ENCODE measurements around the gene OLFM1.

Gene OLFM1

DNA sequence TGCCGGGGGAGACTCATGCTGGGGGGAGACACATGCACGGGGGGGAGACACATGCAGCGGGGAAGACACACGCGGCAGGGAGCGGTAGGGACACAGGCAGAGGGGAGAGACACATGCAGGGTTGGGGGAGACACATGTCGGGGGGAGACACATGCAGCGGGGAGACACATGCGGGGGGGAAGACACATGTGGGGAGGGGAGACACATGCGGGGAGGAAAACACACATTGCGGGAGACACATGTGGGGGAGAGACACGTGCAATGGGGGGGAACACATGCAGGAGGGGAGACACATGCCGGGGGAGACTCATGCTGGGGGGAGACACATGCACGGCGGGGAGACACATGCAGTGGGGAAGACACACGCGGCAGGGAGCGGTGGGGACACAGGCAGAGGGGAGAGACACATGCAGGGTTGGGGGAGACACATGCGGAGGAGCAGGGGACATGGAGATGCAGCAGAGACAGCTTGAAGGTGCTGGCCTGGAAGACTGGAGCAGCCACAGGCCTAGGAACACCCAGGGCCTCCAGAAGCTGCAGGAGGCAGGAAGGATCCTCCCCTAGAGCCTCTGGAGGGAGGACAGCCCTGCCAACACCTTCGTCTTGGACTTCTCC lies 20.3 kb upstream of the OLFM1 start:
- Histone ChIP-seq H3K4me1 (no peaks in the 10 kb centered on the region), H3K27me3 (peaks cover 0 to 73% of the 10 kb centered on the region in 2 donors), H3K27ac (no peak overlapping the region), H3K36me3 (no peaks in the 10 kb centered on the region), H3K4me3 (no peak overlapping the region), H3K9me3 (peaks cover 0 to 15% (median 11%) of the 10 kb centered on the region in 3 donors)
- intact Hi-C loops (cut with DNase I; ENCODE audit: low total_unique reads): no loop called here
- peak in 1 of 2 donors; percentile 27 for DNase-seq
- TF ChIP-seq, protein P1, sequence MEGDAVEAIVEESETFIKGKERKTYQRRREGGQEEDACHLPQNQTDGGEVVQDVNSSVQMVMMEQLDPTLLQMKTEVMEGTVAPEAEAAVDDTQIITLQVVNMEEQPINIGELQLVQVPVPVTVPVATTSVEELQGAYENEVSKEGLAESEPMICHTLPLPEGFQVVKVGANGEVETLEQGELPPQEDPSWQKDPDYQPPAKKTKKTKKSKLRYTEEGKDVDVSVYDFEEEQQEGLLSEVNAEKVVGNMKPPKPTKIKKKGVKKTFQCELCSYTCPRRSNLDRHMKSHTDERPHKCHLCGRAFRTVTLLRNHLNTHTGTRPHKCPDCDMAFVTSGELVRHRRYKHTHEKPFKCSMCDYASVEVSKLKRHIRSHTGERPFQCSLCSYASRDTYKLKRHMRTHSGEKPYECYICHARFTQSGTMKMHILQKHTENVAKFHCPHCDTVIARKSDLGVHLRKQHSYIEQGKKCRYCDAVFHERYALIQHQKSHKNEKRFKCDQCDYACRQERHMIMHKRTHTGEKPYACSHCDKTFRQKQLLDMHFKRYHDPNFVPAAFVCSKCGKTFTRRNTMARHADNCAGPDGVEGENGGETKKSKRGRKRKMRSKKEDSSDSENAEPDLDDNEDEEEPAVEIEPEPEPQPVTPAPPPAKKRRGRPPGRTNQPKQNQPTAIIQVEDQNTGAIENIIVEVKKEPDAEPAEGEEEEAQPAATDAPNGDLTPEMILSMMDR (IDR thresholded peaks at IDR 0.05): no peak

DNA sequence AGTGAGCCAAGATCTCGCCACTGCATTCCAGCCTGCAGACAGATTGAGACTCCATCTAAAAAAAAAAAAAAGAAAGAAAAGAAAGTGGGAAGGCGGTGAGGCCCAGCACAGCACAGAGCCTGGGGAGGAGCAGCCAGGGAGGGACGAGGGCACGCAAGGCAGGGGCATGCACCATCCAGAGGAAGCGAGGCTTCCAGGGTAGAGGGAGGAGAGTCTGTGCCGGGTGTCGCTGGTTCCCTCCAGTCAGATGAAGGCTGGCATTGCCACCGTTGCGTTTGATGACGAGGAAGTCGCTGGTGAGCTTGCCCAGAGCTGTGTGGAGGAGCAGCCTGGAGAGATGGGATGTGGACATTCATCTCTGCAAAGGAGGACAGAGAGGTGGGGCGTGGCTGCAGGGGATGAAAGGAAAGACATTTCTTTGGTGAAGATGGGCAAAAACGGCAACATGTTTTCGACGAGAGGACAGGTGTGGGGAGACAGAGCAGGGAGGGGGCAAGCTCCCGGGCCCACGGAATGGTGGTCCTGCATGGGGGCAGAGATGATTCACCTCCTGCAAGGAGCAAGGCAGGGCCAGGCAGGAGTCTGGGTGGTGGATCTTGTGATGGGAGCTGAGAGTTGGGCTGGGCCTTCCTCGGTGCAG lies 18.6 kb upstream of the OLFM1 start:
- H3K36me3 ChIP-seq: no peaks in the 10 kb centered on the region
- no peak overlapping the region for H3K27ac ChIP-seq
- no peaks in the 10 kb centered on the region for H3K4me1 ChIP-seq
- DNase-seq: peak in 1 of 2 donors; percentile 54
- intact Hi-C loops (cut with DNase I; ENCODE audit: low total_unique reads): no loop called here
- TF ChIP-seq, protein P1 (IDR thresholded peaks at IDR 0.05): no peak
- H3K9me3 ChIP-seq: peaks cover 0 to 11% (median under 1%) of the 10 kb centered on the region in 3 donors
- no peak overlapping the region for H3K4me3 ChIP-seq
- H3K27me3 ChIP-seq: peaks cover 0 to 66% of the 10 kb centered on the region in 2 donors

DNA sequence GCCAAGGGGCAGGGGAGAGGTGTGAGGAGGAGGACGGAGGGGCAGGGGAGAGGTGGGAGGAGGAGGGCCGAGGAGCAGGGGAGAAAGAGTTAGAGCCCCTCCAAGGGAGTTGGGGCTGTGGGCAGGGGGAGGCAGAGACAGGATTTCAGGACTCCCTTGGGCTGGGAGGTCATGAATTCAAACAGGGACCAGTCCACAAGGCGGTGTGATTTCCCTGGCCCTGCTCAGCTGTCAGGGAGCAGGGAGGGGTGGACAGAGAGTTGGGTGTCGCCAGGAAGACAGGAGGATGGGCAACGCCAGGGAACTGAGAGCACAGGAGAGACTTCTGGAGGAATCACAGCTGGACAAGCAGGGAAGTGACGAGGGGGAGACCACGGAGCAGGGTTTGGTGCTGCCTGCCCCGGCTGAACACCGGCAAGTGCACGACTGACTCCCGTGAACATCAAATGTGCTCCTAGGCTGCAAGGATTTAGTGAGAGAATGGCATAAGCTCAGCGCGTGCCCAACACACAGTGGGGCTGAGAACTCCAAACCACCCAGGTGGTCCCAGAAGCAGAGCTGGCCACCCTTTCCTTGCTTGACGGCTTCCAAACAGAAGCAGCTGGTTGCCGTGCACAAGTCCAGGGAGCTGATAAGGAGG lies 17.8 kb upstream of the OLFM1 start:
- H3K4me3 ChIP-seq: no peak overlapping the region
- peak in 1 of 2 donors; percentile 50 for DNase-seq
- peaks cover 0 to 4% (median 0%) of the 10 kb centered on the region in 3 donors for H3K9me3 ChIP-seq
- TF ChIP-seq, protein P1 (IDR thresholded peaks at IDR 0.05): no peak
- H3K4me1 ChIP-seq: peaks cover 0 to 2% (median 1%) of the 10 kb centered on the region in 4 donors
- intact Hi-C loops (cut with DNase I; ENCODE audit: low total_unique reads): no loop called here
- no peaks in the 10 kb centered on the region for H3K36me3 ChIP-seq
- no peak overlapping the region for H3K27ac ChIP-seq
- peaks cover 0 to 67% of the 10 kb centered on the region in 2 donors for H3K27me3 ChIP-seq

DNA sequence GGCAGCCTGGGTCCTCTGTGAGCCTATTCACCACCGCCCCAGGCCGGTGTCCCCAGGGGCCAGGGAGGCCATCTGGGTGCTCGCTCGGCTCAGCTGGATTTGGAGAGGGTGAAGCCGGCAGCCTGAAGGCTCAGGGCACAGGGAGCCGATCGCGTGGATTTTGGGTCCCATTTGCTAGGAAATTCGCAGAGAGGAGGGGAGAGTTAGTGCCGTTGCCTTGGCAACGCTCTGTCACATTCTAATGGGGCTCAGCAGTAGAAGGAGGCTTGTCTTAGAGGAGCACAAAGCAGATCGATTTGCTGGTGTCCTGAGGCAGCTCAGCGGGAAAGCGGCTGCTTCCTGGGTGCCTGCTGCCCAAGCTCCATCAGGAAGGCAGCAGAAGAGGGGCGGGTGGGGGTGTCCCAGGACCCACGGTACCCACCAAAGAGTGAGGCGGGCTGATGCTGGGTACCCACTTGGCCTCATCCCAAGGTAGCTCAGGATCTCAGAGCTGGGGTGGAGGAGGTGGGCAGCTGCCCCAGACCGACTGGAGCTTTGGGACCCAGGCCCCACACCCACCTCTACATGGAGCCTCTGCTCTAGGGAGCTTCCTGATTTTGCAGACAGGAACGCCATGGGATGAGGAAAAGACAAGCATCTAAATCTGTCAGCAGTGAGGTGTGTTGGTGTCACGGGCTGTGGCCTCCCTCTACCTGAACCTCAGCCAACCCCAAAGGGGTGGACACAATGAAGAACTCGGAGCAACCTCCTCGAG lies 17.1 kb upstream of the OLFM1 start:
- no peaks in the 10 kb centered on the region for H3K36me3 ChIP-seq
- no peaks in the 10 kb centered on the region for H3K9me3 ChIP-seq
- peaks cover 0 to 9% (median 7%) of the 10 kb centered on the region in 4 donors for H3K4me1 ChIP-seq
- H3K27ac ChIP-seq: no peak overlapping the region
- intact Hi-C loops (cut with DNase I; ENCODE audit: low total_unique reads): no loop called here
- peaks cover 0 to 62% of the 10 kb centered on the region in 2 donors for H3K27me3 ChIP-seq
- DNase-seq: peak in 1 of 2 donors; percentile 43
- no peak overlapping the region for H3K4me3 ChIP-seq
- TF ChIP-seq, protein P1 (IDR thresholded peaks at IDR 0.05): no peak

DNA sequence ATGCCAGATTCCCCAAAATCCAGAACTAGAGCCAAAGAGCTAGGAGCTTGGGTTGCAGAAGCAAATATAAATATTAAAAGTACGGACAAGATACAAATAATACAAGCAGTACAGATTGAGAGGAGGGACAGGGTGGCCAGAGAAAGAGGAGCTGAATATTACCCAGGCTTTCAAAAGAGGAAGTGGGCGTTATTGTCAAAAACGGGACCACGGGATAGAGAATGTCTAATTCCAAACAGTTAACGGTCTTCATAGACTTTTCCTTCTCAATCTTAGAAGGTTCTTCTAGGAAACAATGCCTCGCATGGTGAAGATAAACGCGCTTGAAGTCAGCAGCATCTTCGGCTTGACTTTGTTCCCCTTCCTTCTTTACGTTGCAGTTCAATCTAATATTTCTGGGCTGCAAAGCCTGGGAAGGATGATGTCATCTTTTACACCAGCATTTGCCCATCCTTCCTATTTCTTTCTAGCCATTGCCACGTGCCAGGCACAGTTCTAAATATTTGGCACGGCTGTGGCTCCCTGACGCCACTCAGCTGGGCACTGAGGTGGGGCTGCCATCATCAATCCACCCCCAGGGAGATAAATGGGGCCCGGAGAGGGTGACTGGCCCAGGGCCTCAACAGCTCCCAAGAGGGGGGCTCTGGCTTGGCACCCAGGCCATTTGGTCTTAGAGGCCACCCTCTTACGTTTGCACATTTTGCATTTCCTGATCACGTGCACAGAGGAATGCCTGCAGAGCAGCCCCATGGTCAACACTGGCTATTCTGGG lies 16.3 kb upstream of the OLFM1 start:
- TF ChIP-seq, protein P1 (IDR thresholded peaks at IDR 0.05): no peak
- intact Hi-C loops (cut with DNase I; ENCODE audit: low total_unique reads): no loop called here
- peak in 1 of 2 donors; percentile 27 for DNase-seq
- Histone ChIP-seq H3K9me3 (no peaks in the 10 kb centered on the region), H3K27ac (no peak overlapping the region), H3K4me3 (no peak overlapping the region), H3K4me1 (peaks cover 0 to 17% (median 13%) of the 10 kb centered on the region in 4 donors), H3K27me3 (peaks cover 0 to 54% of the 10 kb centered on the region in 2 donors), H3K36me3 (no peaks in the 10 kb centered on the region)

All from tibial artery (tissue), 4 donors.